Hematopoietic multipotent progenitor cell treated with erythropoietin and hydrocortisone succinate and interleukin-3 and kit ligand, for 6 days (in vitro differentiated cells): ENCODE results near the gene GTF3C5.
"Not testable (repeated sequence)": the region's sequence is repeated elsewhere in the genome, so short reads cannot be mapped to it uniquely, and the experiment has no call there.

ENCODE experiments used
- DNase-seq: peaks from one replicate; pipeline ENCODE4 v3.0.0-alpha.2; 2015

The GTF3C5 gene

GRCh38 chr9:133057006-133057405, 26.2 kb downstream of the GTF3C5 start:
- DNase-seq, result peak; percentile 54

GRCh38 chr9:133057553-133057952, 26.8 kb downstream of the GTF3C5 start:
- no peak for DNase-seq

GRCh38 chr9:133058071-133058470, 27.3 kb downstream of the GTF3C5 start:
- DNase-seq, result peak; percentile 50

GRCh38 chr9:133058550-133059320, 27.9 kb downstream of the GTF3C5 start:
- DNase-seq, result peak; percentile 81

GRCh38 chr9:133059623-133060022, 28.8 kb downstream of the GTF3C5 start:
- DNase-seq, result peak; percentile 57

GRCh38 chr9:133060417-133060841, 29.6 kb downstream of the GTF3C5 start:
- peak; percentile 68 for DNase-seq

- not testable (repeated sequence) for DNase-seq
Observed at GRCh38 chr9:133061019-133061763, 30.4 kb downstream of the GTF3C5 start.

- DNase-seq, result not testable (repeated sequence)
Observed at GRCh38 chr9:133061764-133062145, 31.0 kb downstream of the GTF3C5 start, which contains the start of gene CEL. Gene CEL (plus strand): TSS chr9:133061981. CDS start chr9:133062003, 22 bp downstream.

GRCh38 chr9:133062569-133062968, 31.8 kb downstream of the GTF3C5 start:
- DNase-seq, result not testable (repeated sequence)

GRCh38 chr9:133063159-133063499, 32.3 kb downstream of the GTF3C5 start:
- no peak for DNase-seq

- no peak for DNase-seq
Observed at GRCh38 chr9:133063500-133064231, 32.9 kb downstream of the GTF3C5 start.

- no peak for DNase-seq
Observed at GRCh38 chr9:133064241-133065069, 33.7 kb downstream of the GTF3C5 start.

- no peak for DNase-seq
Observed at GRCh38 chr9:133065070-133065388, 34.2 kb downstream of the GTF3C5 start.

GRCh38 chr9:133066181-133066983, 35.6 kb downstream of the GTF3C5 start:
- no peak for DNase-seq

GRCh38 chr9:133067006-133067405, 36.2 kb downstream of the GTF3C5 start:
- DNase-seq, result no peak

- DNase-seq, result no peak
Observed at GRCh38 chr9:133067813-133068212, 37.0 kb downstream of the GTF3C5 start.

GRCh38 chr9:133068431-133068830, 37.6 kb downstream of the GTF3C5 start:
- DNase-seq, result not testable (repeated sequence)

GRCh38 chr9:133070500-133070961, 39.7 kb downstream of the GTF3C5 start:
- not testable (repeated sequence) for DNase-seq

- not testable (repeated sequence) for DNase-seq
Observed at GRCh38 chr9:133070985-133071384, 40.2 kb downstream of the GTF3C5 start.

- DNase-seq, result no peak
Observed at GRCh38 chr9:133071484-133072150, 40.8 kb downstream of the GTF3C5 start.

GRCh38 chr9:133072210-133072609, 41.4 kb downstream of the GTF3C5 start:
- not testable (repeated sequence) for DNase-seq
